SK-N-SH treated with all-trans-retinoic acid at 6 μM for 48 hours (cell line): ENCODE results near the gene EBP.

ENCODE experiments used
- CREB5 ChIP-seq: fragments of 250-450 bp; sonication (Bioruptor Pico); IDR thresholded peaks from 2 replicates; pipeline ENCODE4 v1.5.1; 2020; ENCODE audit warnings: low read depth, mild to moderate bottlenecking, moderate library complexity
- CSDC2 ChIP-seq: fragments of 250-450 bp; sonication (Bioruptor Pico); IDR thresholded peaks from 2 replicates; pipeline ENCODE4 v1.5.0; 2020; ENCODE audit warnings: mild to moderate bottlenecking, moderate library complexity
- CSRNP3 ChIP-seq: fragments of 250-450 bp; sonication (Bioruptor Pico); IDR thresholded peaks from 2 replicates; pipeline ENCODE4 v1.5.1; 2021; ENCODE audit warnings: mild to moderate bottlenecking, moderate library complexity
- ISL1 ChIP-seq: fragments of 250-450 bp; sonication (Bioruptor Pico); IDR thresholded peaks from 2 replicates; pipeline ENCODE4 v2.1.2; 2022; ENCODE audit warnings: mild to moderate bottlenecking, moderate library complexity
- PATZ1 ChIP-seq: fragments of 250-450 bp; sonication (Bioruptor Pico); IDR thresholded peaks from 2 replicates; pipeline ENCODE4 v1.8.0; 2020; ENCODE audit warnings: mild to moderate bottlenecking, moderate library complexity, borderline replicate concordance
- PPARA ChIP-seq: fragments of 250-450 bp; sonication (Bioruptor Pico); IDR thresholded peaks from 2 replicates; pipeline ENCODE4 v1.5.0; 2020; ENCODE audit warnings: mild to moderate bottlenecking, borderline replicate concordance
- RARB ChIP-seq: fragments of 250-450 bp; sonication (Bioruptor Pico); IDR thresholded peaks from 2 replicates; pipeline ENCODE4 v1.8.0; 2021; ENCODE audit warnings: mild to moderate bottlenecking, moderate library complexity
- TOX ChIP-seq: fragments of 250-450 bp; sonication (Bioruptor Pico); IDR thresholded peaks from 2 replicates; pipeline ENCODE4 v1.8.0; 2021; ENCODE audit warnings: mild to moderate bottlenecking, moderate library complexity, borderline replicate concordance
- ZFP3 ChIP-seq: fragments of 250-450 bp; sonication (Bioruptor Pico); IDR thresholded peaks from 2 replicates; pipeline ENCODE4 v1.5.0; 2020; ENCODE audit warnings: mild to moderate bottlenecking, moderate library complexity
- ZFP30 ChIP-seq: fragments of 450-650 bp; formaldehyde crosslinking; IDR thresholded peaks from 2 replicates; pipeline ENCODE4 v1.5.0; 2022; ENCODE audit warnings: mild to moderate bottlenecking, moderate library complexity
- TF ChIP-seq, protein P1 (sequence below): fragments of 250-450 bp; sonication (Bioruptor Pico); IDR thresholded peaks from 2 replicates; pipeline ENCODE4 v1.8.0; 2021; ENCODE audit warnings: low read depth, mild to moderate bottlenecking, moderate library complexity, borderline replicate concordance

- TF ChIP-seq, protein P1, sequence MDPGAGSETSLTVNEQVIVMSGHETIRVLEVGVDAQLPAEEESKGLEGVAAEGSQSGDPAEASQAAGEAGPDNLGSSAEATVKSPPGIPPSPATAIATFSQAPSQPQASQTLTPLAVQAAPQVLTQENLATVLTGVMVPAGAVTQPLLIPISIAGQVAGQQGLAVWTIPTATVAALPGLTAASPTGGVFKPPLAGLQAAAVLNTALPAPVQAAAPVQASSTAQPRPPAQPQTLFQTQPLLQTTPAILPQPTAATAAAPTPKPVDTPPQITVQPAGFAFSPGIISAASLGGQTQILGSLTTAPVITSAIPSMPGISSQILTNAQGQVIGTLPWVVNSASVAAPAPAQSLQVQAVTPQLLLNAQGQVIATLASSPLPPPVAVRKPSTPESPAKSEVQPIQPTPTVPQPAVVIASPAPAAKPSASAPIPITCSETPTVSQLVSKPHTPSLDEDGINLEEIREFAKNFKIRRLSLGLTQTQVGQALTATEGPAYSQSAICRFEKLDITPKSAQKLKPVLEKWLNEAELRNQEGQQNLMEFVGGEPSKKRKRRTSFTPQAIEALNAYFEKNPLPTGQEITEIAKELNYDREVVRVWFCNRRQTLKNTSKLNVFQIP (CRISPR knock-in tag) = no peak
- TF ChIP-seq ZFP30 = no peak
- TF ChIP-seq PATZ1 (CRISPR knock-in tag) = no peak
- TF ChIP-seq PPARA (CRISPR knock-in tag) = no peak
- no peak for TF ChIP-seq CREB5 (CRISPR knock-in tag)
- TF ChIP-seq RARB (CRISPR knock-in tag) = no peak
- TF ChIP-seq CSRNP3 (CRISPR knock-in tag) = no peak
- TF ChIP-seq ISL1 (CRISPR knock-in tag) = no peak
- no peak for TF ChIP-seq TOX (CRISPR knock-in tag)
- TF ChIP-seq ZFP3 (CRISPR knock-in tag) = no peak
- no peak for TF ChIP-seq CSDC2
Observed at GRCh38 chrX:48533165-48533564, 11.6 kb downstream of the EBP start.
